MCF 10A (cell line): ENCODE data around the gene DAGLA. TPM values are rescaled to one million over a fixed set of nuclear protein-coding genes. Genes with fewer than 3 reads are reported as not detected.

Source experiments
- BruUV-seq: library from RNA; stranded (reverse); fragments of 400-500 nt; replicated peaks from 2 replicates; lab custom pipeline; 2021; lab: Mats Ljungman, UMichigan
- CTCF ChIA-PET: fragments of 300-600 bp; sonication (Branson Sonifier 250); formaldehyde crosslinking; extraction: SDS; loops from one replicate; lab custom pipeline; 2021; ENCODE audit warnings: antibody characterized with exemption, inconsistent platforms; lab: Yijun Ruan, JAX
- POLR2A ChIA-PET: fragments of 300-600, 350-650 bp; sonication (Branson Sonifier 250); formaldehyde crosslinking; extraction: SDS; loops from one replicate; lab custom pipeline; 2020; ENCODE audit warnings: antibody characterized with exemption, inconsistent platforms; lab: Yijun Ruan, JAX
- DNase-seq: peaks from one replicate; pipeline ENCODE4 v3.0.0-alpha.2; 2018; ENCODE audit not compliant: unreplicated experiment
- H3K27ac Mint-ChIP-seq: one replicate; pipeline ENCODE4 v1.8.0; 2022; ENCODE audit warnings: mild to moderate bottlenecking, low read depth, mixed read lengths; ENCODE audit not compliant: unreplicated experiment
- H3K27me3 Mint-ChIP-seq: one replicate; pipeline ENCODE4 v1.8.0; 2022; ENCODE audit warnings: mixed read lengths; ENCODE audit not compliant: insufficient read depth, unreplicated experiment
- H3K36me3 Mint-ChIP-seq: one replicate; pipeline ENCODE4 v1.8.0; 2022; ENCODE audit warnings: mild to moderate bottlenecking, moderate library complexity, mixed read lengths; ENCODE audit not compliant: insufficient read depth, unreplicated experiment
- H3K4me1 Mint-ChIP-seq: one replicate; pipeline ENCODE4 v1.8.0; 2022; ENCODE audit warnings: mixed read lengths; ENCODE audit not compliant: insufficient read depth, unreplicated experiment
- H3K4me3 Mint-ChIP-seq: one replicate; pipeline ENCODE4 v1.8.0; 2022; ENCODE audit warnings: mild to moderate bottlenecking, moderate library complexity, mixed read lengths; ENCODE audit not compliant: unreplicated experiment
- H3K9me3 Mint-ChIP-seq: one replicate; pipeline ENCODE4 v1.8.0; 2022; ENCODE audit warnings: mixed read lengths; ENCODE audit not compliant: unreplicated experiment
- CTCF ChIP-seq: fragments of 200-600 bp; IDR thresholded peaks from one replicate; pipeline ENCODE4 v1.8.0; 2022; ENCODE audit warnings: antibody characterized with exemption, mild to moderate bottlenecking; ENCODE audit not compliant: unreplicated experiment
- intact Hi-C: fragments of 100-400 bp; cut with micrococcal nuclease; formaldehyde crosslinking; loops from 2 replicates; pipeline ENCODE4 v1.14.1; 2022
- total RNA-seq: library from RNA; stranded (reverse); gene quantifications from 2 replicates; pipeline ENCODE4 v1.2.3, GENCODE V29; 2022

The DAGLA gene
- total RNA-seq, 1 experiment from 2014 or later = 1.5 TPM

- Mint-ChIP-seq H3K36me3 (no peaks in the 10 kb centered on the region), H3K4me1 (peaks cover 21% of the 10 kb centered on the region), H3K4me3 (no peak overlapping the region), H3K27ac (no peak overlapping the region), H3K9me3 (no peaks in the 10 kb centered on the region), H3K27me3 (no peaks in the 10 kb centered on the region)
- intact Hi-C loops = no loop called here
- no TSS peak for BruUV-seq
- no peak for TF ChIP-seq CTCF
- CTCF ChIA-PET = interaction anchor here (0.9 to 1.5 kb wide), 3 partner anchors 21 to 97 kb away, joined by 3 to 4 read pairs (median 3); no protein-coding TSS in a partner anchor
- POLR2A ChIA-PET = no interaction called here
- no peak for DNase-seq
These were observed 46.6 kb downstream of the DAGLA start for GRCh38 chr11:61726775-61727174.

GRCh38 chr11:61727401-61727811, 47.2 kb downstream of the DAGLA start:
- ChIA-PET CTCF (no interaction called here), POLR2A (no interaction called here)
- H3K27ac Mint-ChIP-seq = no peak overlapping the region
- intact Hi-C loops = no loop called here
- H3K36me3 Mint-ChIP-seq = no peaks in the 10 kb centered on the region
- BruUV-seq = no TSS peak
- no peak for DNase-seq
- no peak overlapping the region for H3K4me3 Mint-ChIP-seq
- no peak for TF ChIP-seq CTCF
- no peaks in the 10 kb centered on the region for H3K27me3 Mint-ChIP-seq
- no peaks in the 10 kb centered on the region for H3K9me3 Mint-ChIP-seq
- peaks cover 21% of the 10 kb centered on the region for H3K4me1 Mint-ChIP-seq

DNA sequence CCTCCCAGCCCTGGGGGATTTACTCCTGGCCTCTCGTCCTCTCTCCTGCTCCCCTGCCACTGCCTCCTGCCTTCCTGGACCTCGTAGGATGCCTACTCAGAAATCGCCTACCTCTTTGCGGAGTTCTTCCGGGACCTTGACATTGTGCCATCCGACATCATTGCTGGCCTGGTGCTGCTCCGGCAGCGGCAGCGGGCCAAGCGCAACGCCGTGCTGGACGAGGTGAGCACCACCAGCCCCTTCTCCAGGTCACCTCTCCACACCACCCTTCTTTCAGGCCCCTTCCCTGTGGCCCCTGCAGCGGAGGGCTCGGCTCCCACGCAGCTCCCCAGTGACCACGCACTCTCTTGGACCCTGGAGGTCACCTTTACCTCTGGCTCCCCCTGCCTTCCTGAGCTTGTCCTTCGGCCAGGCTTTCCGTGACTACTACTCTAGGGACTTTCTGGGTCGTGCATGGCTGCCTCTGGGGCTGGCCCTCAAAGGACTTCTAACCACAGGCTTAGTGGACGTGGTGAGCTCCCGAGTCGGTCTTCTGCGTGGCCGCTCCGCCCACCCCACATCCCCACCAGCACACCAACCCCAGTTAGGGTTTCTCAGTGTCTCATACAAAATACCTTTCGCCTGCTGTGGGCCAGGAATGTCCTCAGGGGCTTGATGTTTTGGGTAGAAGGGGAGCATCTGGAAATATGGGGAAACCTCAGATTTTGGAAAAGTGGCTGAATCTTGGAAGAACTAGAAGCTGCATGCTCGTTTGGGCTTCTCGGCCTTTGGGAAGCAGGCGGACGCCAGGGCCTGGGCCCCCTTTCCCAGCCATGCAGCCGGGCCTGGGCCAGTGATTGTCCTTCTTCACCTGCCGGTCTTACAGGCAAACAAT, 48.1 kb downstream of the DAGLA start:
- intact Hi-C loops = no loop called here
- BruUV-seq = no TSS peak
- CTCF ChIA-PET = interaction anchor here (1.0 to 1.5 kb wide), 3 partner anchors 16 to 251 kb away, joined by 3 to 5 read pairs (median 5); no protein-coding TSS in a partner anchor

More for the DNA sequence above, 48.1 kb downstream of the DAGLA start:
- POLR2A ChIA-PET = interaction anchor here (0.8 to 1.3 kb wide), 2 partner anchors 9 to 26 kb away, joined by 4 read pairs; no protein-coding TSS in a partner anchor
- H3K4me1 Mint-ChIP-seq = peaks cover 24% of the 10 kb centered on the region
- no peak overlapping the region for H3K27ac Mint-ChIP-seq
- H3K4me3 Mint-ChIP-seq = no peak overlapping the region
- DNase-seq = no peak
- no peaks in the 10 kb centered on the region for H3K27me3 Mint-ChIP-seq
- no peaks in the 10 kb centered on the region for H3K9me3 Mint-ChIP-seq
- TF ChIP-seq CTCF = no peak
- no peaks in the 10 kb centered on the region for H3K36me3 Mint-ChIP-seq
